Measurements from ENCODE around the gene SLC45A3. TPM values are rescaled to one million over a fixed set of nuclear protein-coding genes. Genes with fewer than 3 reads are reported as not detected.

The SLC45A3 gene
- total RNA-seq, 1 donor from 2014 or later, result 1.1 TPM

- peak overlapping the region; percentile 36 for H3K27ac Mint-ChIP-seq (ENCODE audit: unreplicated experiment)
- DNase-seq (ENCODE audit: extremely low spot score, unreplicated experiment), result peak; percentile 62
- peaks cover 14% of the 10 kb centered on the region for H3K36me3 Mint-ChIP-seq (ENCODE audit: unreplicated experiment)
- no peak overlapping the region for H3K4me3 Mint-ChIP-seq (ENCODE audit: unreplicated experiment)
- H3K9me3 Mint-ChIP-seq (ENCODE audit: unreplicated experiment), result no peaks in the 10 kb centered on the region
- no peaks in the 10 kb centered on the region for H3K27me3 Mint-ChIP-seq (ENCODE audit: unreplicated experiment)
- no peak for TF ChIP-seq CTCF (IDR thresholded peaks at IDR 0.05)
- peaks cover 31% of the 10 kb centered on the region for H3K4me1 Mint-ChIP-seq (ENCODE audit: unreplicated experiment)
Observed at GRCh38 chr1:205706601-205707502, 26.5 kb upstream of the SLC45A3 start.

- H3K36me3 Mint-ChIP-seq (ENCODE audit: unreplicated experiment), result peaks cover 9% of the 10 kb centered on the region
- no peak overlapping the region for H3K4me3 Mint-ChIP-seq (ENCODE audit: unreplicated experiment)
- no peaks in the 10 kb centered on the region for H3K27me3 Mint-ChIP-seq (ENCODE audit: unreplicated experiment)
- DNase-seq (ENCODE audit: extremely low spot score, unreplicated experiment), result no peak
- H3K4me1 Mint-ChIP-seq (ENCODE audit: unreplicated experiment), result peaks cover 42% of the 10 kb centered on the region
- H3K9me3 Mint-ChIP-seq (ENCODE audit: unreplicated experiment), result no peaks in the 10 kb centered on the region
- no peak for TF ChIP-seq CTCF (IDR thresholded peaks at IDR 0.05)
- no peak overlapping the region for H3K27ac Mint-ChIP-seq (ENCODE audit: unreplicated experiment)
Observed at GRCh38 chr1:205704903-205705302, 24.6 kb upstream of the SLC45A3 start.

DNA sequence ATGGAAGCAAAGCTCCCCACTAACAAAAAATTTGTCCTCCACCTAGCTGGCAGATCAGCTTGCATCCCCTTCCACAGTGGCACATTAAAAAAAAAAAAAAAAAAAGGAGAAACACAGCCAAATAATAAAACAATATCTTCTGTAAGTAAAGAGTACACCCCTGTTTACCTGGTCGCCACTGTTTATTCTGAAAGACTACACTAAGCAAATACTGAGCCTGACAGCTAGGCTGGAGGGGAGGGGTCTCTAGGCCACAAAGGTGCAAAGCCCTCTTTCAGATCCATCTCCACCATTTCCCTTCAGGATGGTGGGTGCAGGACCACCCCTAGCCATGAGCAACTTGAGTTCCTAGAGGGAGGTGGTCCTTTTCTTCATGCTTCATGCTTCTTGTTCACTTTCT, 22.8 kb upstream of the SLC45A3 start:
- no peak for DNase-seq (ENCODE audit: extremely low spot score, unreplicated experiment)
- no peak for TF ChIP-seq CTCF (IDR thresholded peaks at IDR 0.05)
- Mint-ChIP-seq H3K27me3 (ENCODE audit: unreplicated experiment) (no peaks in the 10 kb centered on the region), H3K4me1 (ENCODE audit: unreplicated experiment) (peaks cover 26% of the 10 kb centered on the region), H3K9me3 (ENCODE audit: unreplicated experiment) (no peaks in the 10 kb centered on the region), H3K36me3 (ENCODE audit: unreplicated experiment) (peaks cover 9% of the 10 kb centered on the region), H3K27ac (ENCODE audit: unreplicated experiment) (no peak overlapping the region), H3K4me3 (ENCODE audit: unreplicated experiment) (no peak overlapping the region)

GRCh38 chr1:205701891-205702290, 21.6 kb upstream of the SLC45A3 start:
- peak overlapping the region; percentile 41 for H3K27ac Mint-ChIP-seq (ENCODE audit: unreplicated experiment)
- peaks cover 8% of the 10 kb centered on the region for H3K36me3 Mint-ChIP-seq (ENCODE audit: unreplicated experiment)
- no peak for TF ChIP-seq CTCF (IDR thresholded peaks at IDR 0.05)
- H3K27me3 Mint-ChIP-seq (ENCODE audit: unreplicated experiment), result no peaks in the 10 kb centered on the region
- no peaks in the 10 kb centered on the region for H3K9me3 Mint-ChIP-seq (ENCODE audit: unreplicated experiment)
- H3K4me3 Mint-ChIP-seq (ENCODE audit: unreplicated experiment), result no peak overlapping the region
- no peak for DNase-seq (ENCODE audit: extremely low spot score, unreplicated experiment)
- peaks cover 26% of the 10 kb centered on the region for H3K4me1 Mint-ChIP-seq (ENCODE audit: unreplicated experiment)

- DNase-seq (ENCODE audit: extremely low spot score, unreplicated experiment), result no peak
- H3K4me1 Mint-ChIP-seq (ENCODE audit: unreplicated experiment), result peaks cover 21% of the 10 kb centered on the region
- TF ChIP-seq CTCF (IDR thresholded peaks at IDR 0.05), result no peak
- no peaks in the 10 kb centered on the region for H3K9me3 Mint-ChIP-seq (ENCODE audit: unreplicated experiment)
- peaks cover 5% of the 10 kb centered on the region for H3K36me3 Mint-ChIP-seq (ENCODE audit: unreplicated experiment)
- H3K4me3 Mint-ChIP-seq (ENCODE audit: unreplicated experiment), result no peak overlapping the region
- H3K27ac Mint-ChIP-seq (ENCODE audit: unreplicated experiment), result peak overlapping the region; percentile 42
- no peaks in the 10 kb centered on the region for H3K27me3 Mint-ChIP-seq (ENCODE audit: unreplicated experiment)
Observed at GRCh38 chr1:205701420-205701819, 21.1 kb upstream of the SLC45A3 start.
